Left ventricle myocardium superior (tissue), 1 donor: ENCODE results near the gene PMF1. TPM values are rescaled to one million over a fixed set of nuclear protein-coding genes. Genes with fewer than 3 reads are reported as not detected.
"Not testable (repeated sequence)": the region's sequence is repeated elsewhere in the genome, so short reads cannot be mapped to it uniquely, and the experiment has no call there.

Experiments
- ATAC-seq: fragments of 200-7000 bp; cut with Tn5 transposase; one replicate; pipeline ENCODE4 v1.9.1; 2020; ENCODE audit warnings: mild to moderate bottlenecking, moderate library complexity
- DNase-seq: peaks from one replicate; pipeline ENCODE4 v3.0.0-alpha.2; 2020
- intact Hi-C: fragments of 100-400 bp; cut with micrococcal nuclease; formaldehyde crosslinking; loops from one replicate; pipeline ENCODE4 v1.11.0; 2022
- long read RNA-seq: library from polyadenylated mRNA; unstranded; transcript quantifications from one replicate; pipeline ENCODE4 v2.0.0, GENCODE V29; 2021
- total RNA-seq: library from RNA; stranded (reverse); fragmentation: NEBNext Ultra II Directional; extraction: Animal tissue kit (Norgen Biotek cat#: 25700); gene quantifications from one replicate; pipeline ENCODE4 v1.2.1, GENCODE V29; 2021
- donor health status: DM: no; HTN: yes; CAD: no; lungs with severe emphysema.

The PMF1 gene
- total RNA-seq = 65.1 TPM
- long read RNA-seq, transcript PMF1-202 (5 exons, 1,068 nt) = major isoform, 42 of 47 reads
- long read RNA-seq, partial matches to known transcripts = 1 of 47 reads
- long read RNA-seq, other reads (novel, unspliced or antisense) = 2 of 47 reads

GRCh38 chr1:156212833-156213643, at the start of gene PMF1:
Gene PMF1 (plus strand): TSS chr1:156213007. CDS start chr1:156213016, 9 bp downstream.
- DNase-seq (peak; percentile 98), ATAC-seq (peak; percentile 98)
- intact Hi-C loops = no loop called here

GRCh38 chr1:156163712-156164111, 49.1 kb upstream of the PMF1 start:
- ATAC-seq (no peak), DNase-seq (no peak)
- intact Hi-C loops = no loop called here

- no peak for DNase-seq
- intact Hi-C loops = no loop called here
- no peak for ATAC-seq
Measured at GRCh38 chr1:156164125-156164831, 48.5 kb upstream of the PMF1 start.

GRCh38 chr1:156165083-156165482, 47.7 kb upstream of the PMF1 start:
- ATAC-seq (no peak), DNase-seq (no peak)
- intact Hi-C loops = no loop called here

GRCh38 chr1:156167536-156167935, 45.3 kb upstream of the PMF1 start:
- intact Hi-C loops = no loop called here
- DNase-seq (no peak), ATAC-seq (no peak)

- DNase-seq (no peak), ATAC-seq (no peak)
- intact Hi-C loops = no loop called here
Measured at GRCh38 chr1:156172696-156173470, 39.9 kb upstream of the PMF1 start.

GRCh38 chr1:156176610-156177210, 36.1 kb upstream of the PMF1 start:
- ATAC-seq (no peak), DNase-seq (no peak)
- intact Hi-C loops = no loop called here

GRCh38 chr1:156177919-156178654, 34.7 kb upstream of the PMF1 start:
- ATAC-seq (no peak), DNase-seq (no peak)
- intact Hi-C loops = no loop called here

- intact Hi-C loops = no loop called here
- ATAC-seq (no peak), DNase-seq (no peak)
Measured at GRCh38 chr1:156180471-156180870, 32.3 kb upstream of the PMF1 start.

GRCh38 chr1:156181391-156181924, 31.3 kb upstream of the PMF1 start:
- ATAC-seq, DNase-seq, intact Hi-C loops: not testable (repeated sequence)

- DNase-seq, intact Hi-C loops, ATAC-seq: not testable (repeated sequence)
Measured at GRCh38 chr1:156182010-156182779, 30.6 kb upstream of the PMF1 start.

GRCh38 chr1:156186347-156187177, 26.2 kb upstream of the PMF1 start:
- intact Hi-C loops, DNase-seq, ATAC-seq: not testable (repeated sequence)

- intact Hi-C loops, ATAC-seq, DNase-seq: not testable (repeated sequence)
Measured at GRCh38 chr1:156190265-156190664, 22.5 kb upstream of the PMF1 start.

GRCh38 chr1:156191292-156191964, 21.4 kb upstream of the PMF1 start:
- ATAC-seq (no peak), DNase-seq (no peak)
- intact Hi-C loops = no loop called here

- intact Hi-C loops = no loop called here
- no peak for DNase-seq
- ATAC-seq = no peak
Measured at GRCh38 chr1:156193208-156193487, 19.7 kb upstream of the PMF1 start.
